MCF 10A (cell line): ENCODE measurements around the gene ENPP7. TPM values are rescaled to one million over a fixed set of nuclear protein-coding genes. Genes with fewer than 3 reads are reported as not detected.
"Not testable (repeated sequence)": the region's sequence is repeated elsewhere in the genome, so short reads cannot be mapped to it uniquely, and the experiment has no call there.

ENCODE experiments used
- BruUV-seq: library from RNA; stranded (reverse); fragments of 400-500 nt; replicated peaks from 2 replicates; lab custom pipeline; 2021; lab: Mats Ljungman, UMichigan
- CTCF ChIA-PET: fragments of 300-600 bp; sonication (Branson Sonifier 250); formaldehyde crosslinking; extraction: SDS; loops from one replicate; lab custom pipeline; 2021; ENCODE audit warnings: antibody characterized with exemption, inconsistent platforms; lab: Yijun Ruan, JAX
- POLR2A ChIA-PET: fragments of 300-600, 350-650 bp; sonication (Branson Sonifier 250); formaldehyde crosslinking; extraction: SDS; loops from one replicate; lab custom pipeline; 2020; ENCODE audit warnings: antibody characterized with exemption, inconsistent platforms; lab: Yijun Ruan, JAX
- DNase-seq: peaks from one replicate; pipeline ENCODE4 v3.0.0-alpha.2; 2018; ENCODE audit not compliant: unreplicated experiment
- H3K27ac Mint-ChIP-seq: one replicate; pipeline ENCODE4 v1.8.0; 2022; ENCODE audit warnings: mild to moderate bottlenecking, low read depth, mixed read lengths; ENCODE audit not compliant: unreplicated experiment
- H3K27me3 Mint-ChIP-seq: one replicate; pipeline ENCODE4 v1.8.0; 2022; ENCODE audit warnings: mixed read lengths; ENCODE audit not compliant: insufficient read depth, unreplicated experiment
- H3K36me3 Mint-ChIP-seq: one replicate; pipeline ENCODE4 v1.8.0; 2022; ENCODE audit warnings: mild to moderate bottlenecking, moderate library complexity, mixed read lengths; ENCODE audit not compliant: insufficient read depth, unreplicated experiment
- H3K4me1 Mint-ChIP-seq: one replicate; pipeline ENCODE4 v1.8.0; 2022; ENCODE audit warnings: mixed read lengths; ENCODE audit not compliant: insufficient read depth, unreplicated experiment
- H3K4me3 Mint-ChIP-seq: one replicate; pipeline ENCODE4 v1.8.0; 2022; ENCODE audit warnings: mild to moderate bottlenecking, moderate library complexity, mixed read lengths; ENCODE audit not compliant: unreplicated experiment
- H3K9me3 Mint-ChIP-seq: one replicate; pipeline ENCODE4 v1.8.0; 2022; ENCODE audit warnings: mixed read lengths; ENCODE audit not compliant: unreplicated experiment
- CTCF ChIP-seq: fragments of 200-600 bp; IDR thresholded peaks from one replicate; pipeline ENCODE4 v1.8.0; 2022; ENCODE audit warnings: antibody characterized with exemption, mild to moderate bottlenecking; ENCODE audit not compliant: unreplicated experiment
- intact Hi-C: fragments of 100-400 bp; cut with micrococcal nuclease; formaldehyde crosslinking; loops from 2 replicates; pipeline ENCODE4 v1.14.1; 2022
- total RNA-seq: library from RNA; stranded (reverse); gene quantifications from 2 replicates; pipeline ENCODE4 v1.2.3, GENCODE V29; 2022

The ENPP7 gene
- total RNA-seq, 1 experiment from 2014 or later, result not detected

- Mint-ChIP-seq H3K4me3 (no peak overlapping the region), H3K36me3 (no peaks in the 10 kb centered on the region), H3K27ac (no peak overlapping the region), H3K4me1 (no peaks in the 10 kb centered on the region), H3K27me3 (no peaks in the 10 kb centered on the region), H3K9me3 (no peaks in the 10 kb centered on the region)
- intact Hi-C loops, result loop anchor here (5.0 to 10.0 kb wide), 2 partner anchors 57 to 85 kb away; partner anchors contain the start of gene CBX4
- no peak for DNase-seq
- no peak for TF ChIP-seq CTCF
- ChIA-PET POLR2A (interaction anchor here (0.6 to 1.5 kb wide), 4 partner anchors 9 to 166 kb away, joined by 3 to 4 read pairs (median 3); partner anchors contain the start of gene CBX2), CTCF (interaction anchor here (0.7 to 1.3 kb wide), 2 partner anchors 86 to 166 kb away, joined by 3 read pairs; no protein-coding TSS in a partner anchor)
- BruUV-seq, result no TSS peak
Observed at GRCh38 chr17:79749958-79750357, 19.2 kb downstream of the ENPP7 start.

DNA sequence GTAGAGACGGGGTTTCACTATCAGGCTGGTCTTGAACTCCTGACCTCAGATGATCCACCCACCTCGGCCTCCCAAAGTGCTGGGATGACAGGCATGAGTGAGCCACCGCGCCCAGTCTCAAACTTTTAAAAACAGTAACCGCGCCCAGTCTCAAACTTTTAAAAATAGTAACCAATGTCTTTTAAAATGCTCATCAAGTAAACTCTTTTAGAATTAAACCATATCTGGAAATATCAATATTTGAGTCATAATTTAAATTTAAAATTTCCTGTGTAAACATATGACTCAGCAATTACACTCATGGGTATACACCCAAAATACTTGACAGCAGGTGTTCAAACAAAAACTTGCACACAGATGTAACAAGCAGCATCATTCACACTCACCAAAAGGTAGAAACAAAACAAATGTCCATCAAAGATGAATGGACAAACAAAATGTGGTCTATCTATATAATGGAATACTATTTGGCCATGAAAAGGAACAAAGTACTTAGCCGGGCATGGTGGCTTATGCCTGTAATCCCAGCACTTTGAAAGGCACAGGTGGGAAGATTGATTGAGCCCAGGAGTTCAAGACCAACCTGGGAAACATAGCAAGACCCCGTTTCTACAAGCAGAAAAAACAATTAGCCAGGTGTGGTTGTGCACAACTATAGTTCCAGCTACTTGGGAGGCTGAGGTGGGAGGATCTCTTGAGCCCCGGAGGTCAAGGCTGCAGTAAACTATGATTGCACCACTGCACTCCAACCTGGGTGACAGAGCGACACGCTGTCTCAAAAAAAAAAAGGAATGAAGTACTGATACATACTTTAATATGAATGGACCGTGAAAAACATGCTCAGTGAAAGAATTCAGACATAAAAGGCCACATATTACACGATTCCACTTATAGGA lies 20.2 kb downstream of the ENPP7 start:
- TF ChIP-seq CTCF, result no peak
- H3K4me3 Mint-ChIP-seq, result no peak overlapping the region
- CTCF ChIA-PET, result interaction anchor here (0.6 kb wide), 1 partner anchor 8 kb away, joined by 3 read pairs; no protein-coding TSS in a partner anchor
- H3K27ac Mint-ChIP-seq, result no peak overlapping the region
- H3K27me3 Mint-ChIP-seq, result no peaks in the 10 kb centered on the region
- POLR2A ChIA-PET, result interaction anchor here (0.6 to 1.0 kb wide), 2 partner anchors 102 to 165 kb away, joined by 3 read pairs; no protein-coding TSS in a partner anchor
- H3K36me3 Mint-ChIP-seq, result no peaks in the 10 kb centered on the region
- no peaks in the 10 kb centered on the region for H3K9me3 Mint-ChIP-seq
- DNase-seq, result no peak
- BruUV-seq, result no TSS peak
- intact Hi-C loops, result no loop called here
- H3K4me1 Mint-ChIP-seq, result no peaks in the 10 kb centered on the region

GRCh38 chr17:79752175-79752574 lies 21.4 kb downstream of the ENPP7 start:
- no peak overlapping the region for H3K4me3 Mint-ChIP-seq
- DNase-seq, result no peak
- no peaks in the 10 kb centered on the region for H3K36me3 Mint-ChIP-seq
- ChIA-PET CTCF (interaction anchor here (0.6 to 0.7 kb wide), 3 partner anchors 11 to 351 kb away, joined by 3 to 4 read pairs (median 3); no protein-coding TSS in a partner anchor), POLR2A (interaction anchor here (0.6 to 0.7 kb wide), 3 partner anchors 9 to 238 kb away, joined by 3 to 4 read pairs (median 3); no protein-coding TSS in a partner anchor)
- H3K9me3 Mint-ChIP-seq, result no peaks in the 10 kb centered on the region
- no peak for TF ChIP-seq CTCF
- no TSS peak for BruUV-seq
- intact Hi-C loops, result no loop called here
- H3K27ac Mint-ChIP-seq, result no peak overlapping the region
- no peaks in the 10 kb centered on the region for H3K27me3 Mint-ChIP-seq
- no peaks in the 10 kb centered on the region for H3K4me1 Mint-ChIP-seq

DNA sequence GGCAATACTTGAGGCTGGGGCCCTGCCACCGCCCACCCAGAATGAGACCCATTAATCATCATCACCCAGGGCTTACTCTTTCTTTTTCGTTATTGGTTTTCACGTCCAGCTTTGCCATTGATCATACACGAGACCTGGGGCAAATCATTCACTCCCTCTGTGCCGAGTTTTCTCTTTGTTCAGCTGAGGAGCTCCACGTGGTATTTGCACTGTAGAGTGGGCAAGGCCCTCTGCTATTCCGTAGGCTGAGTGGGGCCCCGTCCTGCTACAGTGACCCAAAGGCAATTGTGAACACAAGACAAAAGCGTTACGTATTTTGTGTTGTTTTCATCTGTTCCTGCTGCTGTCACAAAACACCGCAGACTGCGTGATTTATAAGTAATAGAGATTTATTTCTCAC lies 23.6 kb downstream of the ENPP7 start:
- H3K9me3 Mint-ChIP-seq, result no peaks in the 10 kb centered on the region
- intact Hi-C loops, result no loop called here
- TF ChIP-seq CTCF, result no peak
- POLR2A ChIA-PET, result no interaction called here
- no peaks in the 10 kb centered on the region for H3K27me3 Mint-ChIP-seq
- H3K4me1 Mint-ChIP-seq, result no peaks in the 10 kb centered on the region
- H3K27ac Mint-ChIP-seq, result no peak overlapping the region
- no peak for DNase-seq
- no peaks in the 10 kb centered on the region for H3K36me3 Mint-ChIP-seq
- CTCF ChIA-PET, result no interaction called here
- no peak overlapping the region for H3K4me3 Mint-ChIP-seq
- BruUV-seq, result no TSS peak

- H3K4me3 Mint-ChIP-seq, intact Hi-C loops, H3K27me3 Mint-ChIP-seq, POLR2A ChIA-PET, BruUV-seq, H3K27ac Mint-ChIP-seq, H3K9me3 Mint-ChIP-seq, H3K36me3 Mint-ChIP-seq, CTCF ChIA-PET, H3K4me1 Mint-ChIP-seq, DNase-seq: not testable (repeated sequence)
Observed at GRCh38 chr17:79754903-79755302, 24.2 kb downstream of the ENPP7 start.
